Measurements from ENCODE around the gene EPN3.

Gene EPN3

GRCh38 chr17:50507871-50508572 lies 24.5 kb upstream of the EPN3 start, which contains the start of gene MYCBPAP:
TSS of gene MYCBPAP (plus strand) at chr17:50508439. CDS start at chr17:50508675, 236 bp downstream.
- ChIA-PET CTCF (interaction anchor here (0.8 kb wide), 1 partner anchor 26 kb away, joined by 3 read pairs; no protein-coding TSS in a partner anchor), POLR2A (ENCODE audit: low non-redundant PET) (no interaction called here)
- peak within 1 kb of the TSS; percentile 27 for H3K27ac ChIP-seq
- no peak; the same call in 1 of the 2 replicates for TF ChIP-seq CTCF (conservative IDR thresholded peaks at IDR 0.05; ENCODE audit: low read depth)
- DNase-seq (ENCODE audit: low spot score), result no peak

GRCh38 chr17:50508573-50509460 lies 23.7 kb upstream of the EPN3 start:
- POLR2A ChIA-PET (ENCODE audit: low non-redundant PET), result interaction anchor here (0.7 kb wide), 1 partner anchor 156 kb away, joined by 6 read pairs; no protein-coding TSS in a partner anchor
- peak overlapping the region; percentile 27 for H3K27ac ChIP-seq
- CTCF ChIA-PET, result interaction anchor here (0.7 to 1.5 kb wide), 2 partner anchors 7 to 74 kb away, joined by 3 to 4 read pairs; no protein-coding TSS in a partner anchor
- no peak for TF ChIP-seq CTCF (conservative IDR thresholded peaks at IDR 0.05; ENCODE audit: low read depth)
- no peak for DNase-seq (ENCODE audit: low spot score)

- CTCF ChIA-PET, result interaction anchor here (1.4 kb wide), 1 partner anchor 32 kb away, joined by 4 read pairs; no protein-coding TSS in a partner anchor
- no peak overlapping the region for H3K27ac ChIP-seq
- DNase-seq (ENCODE audit: low spot score), result no peak
- no peak for TF ChIP-seq CTCF (conservative IDR thresholded peaks at IDR 0.05; ENCODE audit: low read depth)
- POLR2A ChIA-PET (ENCODE audit: low non-redundant PET), result no interaction called here
Observed at GRCh38 chr17:50511058-50511457, 21.5 kb upstream of the EPN3 start.

- no peak overlapping the region for H3K27ac ChIP-seq
- no peak for TF ChIP-seq CTCF (conservative IDR thresholded peaks at IDR 0.05; ENCODE audit: low read depth)
- POLR2A ChIA-PET (ENCODE audit: low non-redundant PET), result no interaction called here
- no peak for DNase-seq (ENCODE audit: low spot score)
- CTCF ChIA-PET, result interaction anchor here (0.6 to 0.7 kb wide), 2 partner anchors 19 to 204 kb away, joined by 3 to 8 read pairs; partner anchors contain the start of gene EPN3
Observed at GRCh38 chr17:50513495-50513894, 19.0 kb upstream of the EPN3 start.

DNA sequence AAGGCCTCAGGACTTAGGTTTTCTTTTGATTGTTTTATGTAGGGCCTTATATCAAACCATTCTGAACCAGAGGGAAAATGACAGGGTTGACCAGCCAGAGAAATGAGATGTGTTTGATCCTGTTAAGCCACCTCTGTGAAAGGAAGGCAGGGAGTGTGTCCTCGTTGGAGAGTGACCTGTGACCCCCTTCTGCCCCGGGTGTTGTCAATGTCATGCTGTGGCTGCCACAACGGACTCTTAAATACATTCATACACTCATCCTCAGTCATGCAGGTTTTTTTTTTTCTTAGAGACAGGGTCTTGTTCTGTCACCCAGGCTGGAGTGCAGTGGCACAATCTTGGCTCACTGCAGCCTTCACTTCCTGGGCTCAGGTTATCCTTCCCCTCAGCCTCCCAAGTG lies 18.1 kb upstream of the EPN3 start:
- TF ChIP-seq CTCF (conservative IDR thresholded peaks at IDR 0.05; ENCODE audit: low read depth), result no peak
- no peak overlapping the region for H3K27ac ChIP-seq
- DNase-seq (ENCODE audit: low spot score), result no peak
- ChIA-PET POLR2A (ENCODE audit: low non-redundant PET) (interaction anchor here (0.6 kb wide), 1 partner anchor 28 kb away, joined by 4 read pairs; no protein-coding TSS in a partner anchor), CTCF (no interaction called here)

All from RWPE1 (cell line).